K562 treated with DMSO at 1 percent for 4 hours (cell line): ENCODE measurements around the gene OR8K3. TPM values are rescaled to one million over a fixed set of nuclear protein-coding genes. Genes with fewer than 3 reads are reported as not detected.

ENCODE experiments used
- total RNA-seq: library from RNA; unstranded; fragments of 300-600 nt; gene quantifications from 2 replicates; pipeline ENCODE4 v1.2.3, GENCODE V29; 2022; ENCODE audit not compliant: insufficient read depth

Gene OR8K3
- total RNA-seq = not detected in 2 replicates

DNA sequence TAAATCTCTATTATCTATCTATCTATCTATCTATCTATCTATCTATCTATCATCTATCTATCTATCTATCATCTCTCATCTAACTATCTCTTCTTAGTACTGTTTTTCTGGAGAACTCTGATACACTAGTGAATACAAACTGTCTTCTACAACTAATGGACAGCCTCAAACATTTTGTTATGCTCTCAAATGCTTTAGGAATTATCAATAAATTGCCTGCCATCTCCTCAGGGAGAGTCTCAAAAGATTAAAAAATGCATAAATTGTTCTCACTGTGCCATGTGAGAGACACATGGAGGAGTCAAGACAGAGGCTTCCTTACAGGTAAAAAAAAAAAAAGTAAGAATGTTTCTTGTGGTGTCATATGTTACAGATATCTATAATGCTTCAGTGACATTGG, at the start of gene OR8K3:
Gene OR8K3, plus strand, starts transcription at position 301 of the 400 bp plus-strand sequence. CDS start 3,163 bp downstream, outside the sequence.

DNA sequence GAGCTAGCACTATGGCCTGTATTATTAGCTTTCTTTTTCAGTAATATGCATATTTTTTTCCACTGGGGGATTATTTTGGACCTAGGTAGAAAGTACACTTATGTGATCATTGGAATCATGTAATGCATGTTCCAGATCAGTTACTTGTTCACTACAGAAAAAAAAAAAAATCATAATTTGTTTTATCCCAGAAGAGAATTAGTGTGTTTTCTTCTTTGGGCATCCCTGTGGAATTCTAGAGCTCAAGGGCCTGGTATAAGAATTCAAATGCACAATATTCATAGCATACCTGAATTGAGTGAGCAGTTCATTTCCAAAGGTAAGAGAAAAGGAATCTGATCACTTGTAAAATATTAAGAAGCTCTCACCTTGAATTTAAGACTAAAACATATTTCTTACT, 41.1 kb upstream of the OR8K3 start, which contains the start of gene OR5T1:
Gene OR5T1, plus strand, starts transcription at position 301 of the 400 bp plus-strand sequence. CDS start 1,485 bp downstream, outside the sequence.

DNA sequence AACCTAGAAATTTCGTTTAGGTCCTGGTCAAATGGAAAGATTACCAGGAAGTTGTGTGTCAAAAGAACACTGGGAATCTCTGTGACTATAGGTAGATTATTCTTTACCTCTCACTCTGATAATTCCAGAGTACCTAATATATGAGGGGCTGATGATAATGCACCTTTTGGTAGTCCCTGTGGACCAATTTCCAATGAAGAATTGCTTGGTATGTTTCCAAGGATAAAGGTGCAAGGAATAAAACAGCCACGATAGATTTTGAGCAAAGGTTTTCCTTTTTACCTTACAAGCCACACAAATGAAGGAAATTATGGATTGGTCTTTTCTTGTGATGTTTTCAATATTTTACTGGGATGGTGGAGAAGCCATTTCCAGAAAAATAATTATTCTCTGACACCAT, 22.8 kb upstream of the OR8K3 start, which contains the start of gene OR8H1:
Gene OR8H1, minus strand, starts transcription at position 101 of the 400 bp plus-strand sequence. CDS start 1,192 bp downstream, outside the sequence.

DNA sequence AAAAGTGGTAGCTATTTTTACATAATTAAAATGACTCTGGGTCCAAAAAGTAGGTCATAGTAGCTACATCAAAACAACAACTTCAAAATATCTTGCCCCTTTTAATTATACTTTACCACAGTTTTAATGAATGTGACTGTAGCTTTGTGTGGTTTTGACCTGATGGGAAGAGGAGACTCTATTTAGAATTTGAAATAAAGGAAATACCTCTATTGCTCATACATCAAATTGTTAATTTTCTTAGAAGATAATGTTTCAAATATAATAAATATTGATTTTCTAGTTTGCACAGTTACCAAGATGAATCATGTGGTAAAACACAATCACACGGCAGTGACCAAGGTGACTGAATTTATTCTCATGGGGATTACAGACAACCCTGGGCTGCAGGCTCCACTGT, 30.8 kb downstream of the OR8K3 start, which contains the start of gene OR8K1:
Gene OR8K1, plus strand, starts transcription at position 301 of the 400 bp plus-strand sequence. Its CDS starts 0 bp downstream, at position 301.

DNA sequence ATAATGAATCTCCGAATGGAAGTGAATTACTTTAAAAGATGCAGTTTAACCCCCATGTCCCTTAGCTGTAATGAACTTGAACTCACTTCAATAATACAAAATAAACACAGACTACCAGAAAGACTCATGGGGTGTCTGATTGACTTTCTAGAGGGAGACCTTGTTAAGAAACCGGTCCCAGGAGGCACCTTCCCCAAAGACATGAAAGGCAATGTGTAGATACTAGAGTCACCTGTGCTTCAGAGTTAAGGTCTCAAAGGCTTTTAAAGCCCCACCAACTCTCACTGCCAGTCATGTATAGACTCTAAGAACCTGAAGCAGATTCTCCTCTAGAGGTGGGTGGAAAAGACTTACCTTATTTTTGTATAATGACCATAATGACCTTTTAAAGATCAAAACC, 39.0 kb downstream of the OR8K3 start, which contains the start of gene OR8J1:
Gene OR8J1, plus strand, starts transcription at position 301 of the 400 bp plus-strand sequence. CDS start 5,956 bp downstream, outside the sequence.

Other genes with a start within 250 kb of the OR8K3 start
- gene OR8I2, start 221.8 kb upstream of the OR8K3 start, total RNA-seq = not detected in 2 replicates
- not detected in 2 replicates for gene OR8H2, start 211.5 kb upstream of the OR8K3 start, total RNA-seq
- gene OR8H3, start 192.8 kb upstream of the OR8K3 start, total RNA-seq = not detected in 2 replicates
- gene OR8J3, start 174.9 kb upstream of the OR8K3 start, total RNA-seq = not detected in 2 replicates
- not detected in 2 replicates for gene OR8K5, start 154.8 kb upstream of the OR8K3 start, total RNA-seq
- not detected in 2 replicates for gene OR5J2, start 138.5 kb upstream of the OR8K3 start, total RNA-seq
- not detected in 2 replicates for gene OR5T2, start 80.9 kb upstream of the OR8K3 start, total RNA-seq
- not detected in 2 replicates for gene OR5T3, start 62.9 kb upstream of the OR8K3 start, total RNA-seq
- gene OR5T1, start 41.0 kb upstream of the OR8K3 start, total RNA-seq = not detected in 2 replicates
- not detected in 2 replicates for gene OR8H1, start 22.9 kb upstream of the OR8K3 start, total RNA-seq
- gene OR8K1, start 30.9 kb downstream of the OR8K3 start, total RNA-seq = not detected in 2 replicates
- not detected in 2 replicates for gene OR8J1, start 39.1 kb downstream of the OR8K3 start, total RNA-seq
- gene OR8U1, start 60.5 kb downstream of the OR8K3 start, total RNA-seq = not detected in 2 replicates
- gene OR5AL1, start 97.6 kb downstream of the OR8K3 start, total RNA-seq = not detected in 2 replicates
- not detected in 2 replicates for gene OR5M3, start 158.2 kb downstream of the OR8K3 start, total RNA-seq
- gene OR5M8, start 176.2 kb downstream of the OR8K3 start, total RNA-seq = not detected in 2 replicates
- not detected in 2 replicates for gene OR5M11, start 228.1 kb downstream of the OR8K3 start, total RNA-seq